Small intestine (tissue), 7 donors: Measurements from ENCODE around the gene SMOC1. TPM values are rescaled to one million over a fixed set of nuclear protein-coding genes. Genes with fewer than 3 reads are reported as not detected.
A peak's percentile ranks its signal among the peaks of the same experiment; 100 is the strongest.

Source experiments
- DNase-seq, 2 donors: peaks; one replicate each; pipeline versions ENCODE4 v3.0.0 to v3.0.0-alpha.2; 2013
- FAIRE-seq: peaks from 2 replicates; lab custom pipeline; 2012; peaks lifted over from hg19 to GRCh38; lab: Jason Lieb, UNC
- H3K27ac ChIP-seq, 3 donors: one replicate each; pipeline ENCODE4 v1.5.1; 2013; ENCODE audit warnings: low read length in 2 of 3, mild to moderate bottlenecking in 2 of 3, control low read depth in 1 of 3, inconsistent platforms in 1 of 3, low read depth in 1 of 3, moderate library complexity in 1 of 3
- H3K27me3 ChIP-seq, 3 donors: one replicate each; pipeline ENCODE4 v1.6.1; 2013; ENCODE audit warnings: low read length in 3 of 3, inconsistent platforms in 1 of 3; ENCODE audit not compliant: control insufficient read depth in 3 of 3, insufficient read depth in 3 of 3
- H3K36me3 ChIP-seq, 3 donors: one replicate each; pipeline ENCODE4 v1.6.1; 2013; ENCODE audit warnings: low read length in 3 of 3, inconsistent platforms in 1 of 3, low read depth in 1 of 3, mild to moderate bottlenecking in 1 of 3, moderate library complexity in 1 of 3; ENCODE audit not compliant: control insufficient read depth in 3 of 3, insufficient read depth in 2 of 3
- H3K4me1 ChIP-seq, 3 donors: one replicate each; pipeline ENCODE4 v1.6.1; 2013; ENCODE audit warnings: low read length in 2 of 3, inconsistent platforms in 1 of 3, low read depth in 1 of 3, mild to moderate bottlenecking in 1 of 3, moderate library complexity in 1 of 3; ENCODE audit not compliant: control insufficient read depth in 3 of 3, insufficient read depth in 2 of 3
- H3K4me3 ChIP-seq, 3 donors: one replicate each; pipeline ENCODE4 v1.5.1; 2013; ENCODE audit warnings: low read length in 3 of 3, control low read depth in 1 of 3, inconsistent platforms in 1 of 3, low read depth in 1 of 3, mild to moderate bottlenecking in 1 of 3, moderate library complexity in 1 of 3
- H3K9me3 ChIP-seq, 2 donors: one replicate each; pipeline ENCODE4 v1.6.1; 2013; ENCODE audit warnings: low read depth in 1 of 2, low read length in 1 of 2; ENCODE audit not compliant: control insufficient read depth in 2 of 2, insufficient read depth in 1 of 2
- WGBS, 3 donors: extraction: QIAGEN DNeasy Blood & Tissue Kit; methylation state at CpG; one replicate each; pipeline ENCODE4 v1.1.7; 2013; 5-methylcytosine and 5-hydroxymethylcytosine counted together
- polyA plus RNA-seq, 4 donors: library from polyadenylated mRNA; stranded (reverse) in 3 of 4; unstranded in 1 of 4; fragments of 200-250 nt in 3 of 4; fragments of 120-200 nt in 1 of 4; gene quantifications; one replicate each; pipeline versions ENCODE4 v1.2.1 to v1.2.3, GENCODE V29; 2013
- donor health status: healthy with polysubstance abuse.
- donor health status: control.
- donor health status: control.
- donor health status: Bipolar disorder and iron deficiency.
- donor health status: healthy.

Gene SMOC1
- polyA plus RNA-seq, 4 donors: 0.94 to 3.5 (median 1.9) TPM; not detected in 1

DNA sequence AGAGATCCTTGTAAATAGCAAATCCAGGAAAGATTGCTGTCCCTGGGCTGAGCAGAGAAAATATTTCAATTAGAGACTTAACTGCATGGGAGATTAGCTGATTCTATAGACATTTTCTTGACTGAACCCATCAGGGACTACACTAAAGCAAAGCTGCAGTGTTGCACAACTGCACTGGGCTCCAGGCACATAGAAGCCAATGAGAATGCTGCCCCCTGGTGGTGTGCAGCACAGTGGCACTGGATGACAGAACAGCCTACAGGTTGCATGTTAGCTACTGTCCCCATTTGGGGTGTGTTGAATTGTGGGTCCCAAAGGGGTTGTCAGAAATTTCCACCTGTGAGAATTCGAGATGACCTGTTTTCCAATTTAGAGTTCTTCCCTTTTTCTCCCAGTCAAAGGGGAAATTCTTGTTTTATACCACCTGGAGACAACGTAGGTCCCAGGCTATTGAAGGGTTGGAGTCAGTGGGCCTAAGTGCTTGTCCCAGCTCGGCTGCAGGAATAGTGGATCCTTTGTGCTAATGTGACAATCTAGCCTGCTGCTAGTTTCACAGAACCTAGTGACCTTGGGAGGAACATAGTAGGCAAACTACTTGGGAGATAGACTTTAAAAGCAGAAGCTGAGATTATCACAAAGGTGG is 194.8 kb downstream of the SMOC1 start:
- 43 to 55% (median 51%) methylated on average over 3 of the region's 3 CpGs for WGBS, 3 donors
- H3K4me1 ChIP-seq: no peaks in the 10 kb centered on the region
- DNase-seq: peak; percentile 69 to 80
- H3K27me3 ChIP-seq: no peaks in the 10 kb centered on the region
- H3K36me3 ChIP-seq: no peaks in the 10 kb centered on the region
- FAIRE-seq: no peak
- H3K9me3 ChIP-seq: no peaks in the 10 kb centered on the region
- no peak overlapping the region for H3K4me3 ChIP-seq
- no peak overlapping the region for H3K27ac ChIP-seq

DNA sequence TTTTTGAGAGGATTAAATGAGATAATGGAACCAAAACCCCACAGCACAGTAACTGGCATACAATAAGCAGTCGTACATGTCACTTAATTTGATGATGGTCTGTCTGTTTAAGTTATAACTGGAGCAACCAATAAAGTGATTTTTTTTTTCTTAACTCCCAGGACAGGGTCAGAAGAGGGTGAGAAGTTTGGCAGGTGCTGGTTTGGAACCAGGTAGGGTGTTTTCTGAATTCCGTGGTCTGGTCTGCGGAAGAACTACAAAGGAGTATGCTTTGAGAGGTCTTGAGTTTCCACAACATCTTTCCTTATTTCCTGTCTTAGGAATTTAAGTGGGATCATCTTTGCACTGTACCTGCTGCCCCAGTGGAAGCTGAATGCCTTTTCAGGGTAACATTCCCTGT is 197.8 kb downstream of the SMOC1 start:
- no peak for FAIRE-seq
- Histone ChIP-seq H3K36me3 (no peaks in the 10 kb centered on the region), H3K27ac (no peak overlapping the region)

DNA sequence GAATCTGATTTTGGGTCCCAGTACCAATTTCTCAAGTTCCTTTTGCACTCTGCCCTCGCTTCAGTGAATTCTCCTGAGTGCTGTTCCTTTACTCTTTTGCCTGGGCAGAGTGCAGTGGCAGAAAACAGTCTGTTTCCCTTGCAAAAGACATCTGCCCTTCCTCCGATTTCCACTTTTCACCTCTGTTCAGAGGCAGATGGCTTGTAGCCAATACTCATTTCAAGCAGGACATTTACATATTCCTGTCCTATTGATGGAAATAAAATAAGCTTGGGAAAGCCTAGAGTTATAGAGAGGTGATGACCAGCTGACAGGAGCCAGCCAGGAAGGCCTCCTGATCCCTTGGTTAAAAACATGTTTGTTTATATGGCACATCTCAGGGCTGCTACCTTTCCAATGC is 198.5 kb downstream of the SMOC1 start:
- Histone ChIP-seq H3K27ac (no peak overlapping the region), H3K36me3 (no peaks in the 10 kb centered on the region), H3K27me3 (peaks cover 0 to 9% (median 0%) of the 10 kb centered on the region in 3 donors), H3K4me3 (no peak overlapping the region), H3K4me1 (no peaks in the 10 kb centered on the region), H3K9me3 (no peaks in the 10 kb centered on the region)
- FAIRE-seq (no peak), DNase-seq (no peak)
- 26 to 50% (median 44%) methylated on average over 2 of the region's 2 CpGs for WGBS, 3 donors

More for the DNA sequence above, 197.8 kb downstream of the SMOC1 start:
- 79 to 91% (median 89%) methylated on average over 3 of the region's 3 CpGs for WGBS, 3 donors
- Histone ChIP-seq H3K4me3 (no peak overlapping the region), H3K4me1 (no peaks in the 10 kb centered on the region), H3K27me3 (peaks cover 0 to 5% (median 0%) of the 10 kb centered on the region in 3 donors), H3K9me3 (no peaks in the 10 kb centered on the region)
- no peak for DNase-seq

DNA sequence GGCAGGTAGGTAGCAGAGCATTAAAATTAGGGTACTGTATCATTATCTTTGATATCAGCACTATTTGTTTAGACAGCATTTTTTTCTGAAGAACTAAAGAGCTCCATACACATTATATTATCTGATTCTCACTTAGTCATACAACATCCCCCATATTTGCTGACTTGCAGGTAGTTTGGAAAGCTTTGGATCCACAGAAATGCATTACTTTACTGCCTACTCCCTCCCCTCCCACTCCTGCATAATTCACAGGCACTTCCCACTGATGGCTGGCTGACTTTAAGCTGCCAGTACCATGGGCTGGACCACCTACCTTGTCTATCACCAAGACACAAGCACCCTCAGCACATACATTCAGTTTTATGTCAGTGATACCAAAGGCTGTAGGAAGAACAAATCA is 199.1 kb downstream of the SMOC1 start:
- Histone ChIP-seq H3K27ac (no peak overlapping the region), H3K4me3 (no peak overlapping the region), H3K27me3 (peaks cover 0 to 11% (median 0%) of the 10 kb centered on the region in 3 donors), H3K9me3 (no peaks in the 10 kb centered on the region), H3K36me3 (no peaks in the 10 kb centered on the region), H3K4me1 (no peaks in the 10 kb centered on the region)
- no peak for FAIRE-seq
- no peak for DNase-seq

DNA sequence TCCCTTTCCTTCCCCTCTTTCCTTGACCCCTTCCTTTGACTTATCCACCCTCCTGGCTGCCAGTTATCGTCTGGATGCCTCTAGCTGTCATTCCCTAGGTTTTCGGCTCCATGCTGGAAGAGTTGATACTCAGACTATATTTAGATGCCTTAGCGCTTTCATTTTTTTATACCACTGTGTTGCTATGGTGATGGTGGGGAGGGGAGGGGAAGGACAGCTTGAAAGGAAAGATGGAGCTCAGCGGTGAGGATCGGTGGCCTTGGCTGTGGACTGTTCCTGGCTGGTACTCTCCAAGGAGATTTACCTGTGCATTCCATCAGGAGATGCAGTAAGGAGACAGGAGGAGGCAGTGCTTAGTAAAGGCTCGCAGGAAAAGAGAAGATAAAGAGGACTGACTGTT is 200.9 kb downstream of the SMOC1 start:
- 79 to 81% (median 79%) methylated on average over 6 of the region's 6 CpGs for WGBS, 3 donors
- Histone ChIP-seq H3K4me1 (no peaks in the 10 kb centered on the region), H3K36me3 (no peaks in the 10 kb centered on the region), H3K9me3 (no peaks in the 10 kb centered on the region), H3K4me3 (no peak overlapping the region), H3K27ac (no peak overlapping the region), H3K27me3 (peaks cover 0 to 15% (median 0%) of the 10 kb centered on the region in 3 donors)
- no peak for FAIRE-seq
- DNase-seq: no peak

Other genes with a start within 250 kb of the SMOC1 start
- gene SRSF5, start 112.3 kb upstream of the SMOC1 start, polyA plus RNA-seq: 100 to 1,000 TPM; 216 to 524 (median 250) TPM
- under 1 TPM in 2 of 4 donors, not detected in 2; 0.04 to 0.12 TPM for gene SLC10A1, start 82.2 kb upstream of the SMOC1 start, polyA plus RNA-seq